HL-60 (cell line): Measurements from ENCODE around the gene SMARCA4.
A peak's percentile ranks its signal among the peaks of the same experiment; 100 is the strongest.
"Not testable (repeated sequence)": the region's sequence is repeated elsewhere in the genome, so short reads cannot be mapped to it uniquely, and the experiment has no call there.

Experiments
- DNase-seq, 2 experiments: peaks; one replicate each; pipeline ENCODE4 v3.0.0-alpha.2; 2010 to 2020; ENCODE audit warnings: low read depth in 1 of 2, low spot score in 1 of 2
- H3K27ac ChIP-seq: fragments of 250-450 bp; sonication (Bioruptor Pico); replicated peaks from 2 replicates; pipeline ENCODE4 v1.5.1; 2020; ENCODE audit warnings: mild to moderate bottlenecking, moderate library complexity
- H3K27me3 ChIP-seq: fragments of 250-450 bp; sonication (Bioruptor Pico); 2 replicates; pipeline ENCODE4 v1.5.1; 2021; ENCODE audit warnings: mild to moderate bottlenecking, moderate library complexity; ENCODE audit not compliant: insufficient read depth, poor library complexity, severe bottlenecking
- H3K4me3 ChIP-seq: replicated peaks from 2 replicates; pipeline ENCODE4 v1.5.1; 2011; ENCODE audit warnings: mild to moderate bottlenecking, control low read depth, low read length; ENCODE audit not compliant: insufficient read depth
- GABPA ChIP-seq: IDR thresholded peaks from 2 replicates; pipeline ENCODE4 v1.6.1; 2012; ENCODE audit warnings: low read depth
- POLR2AphosphoS5 ChIP-seq: IDR thresholded peaks from 2 replicates; pipeline ENCODE4 v1.6.1; 2012; ENCODE audit warnings: low read depth
- SPI1 ChIP-seq: IDR thresholded peaks from 2 replicates; pipeline ENCODE4 v1.6.1; 2012; ENCODE audit warnings: low read depth, mild to moderate bottlenecking, borderline replicate concordance
- TF ChIP-seq, protein P1 (sequence below): IDR thresholded peaks from one replicate; pipeline ENCODE4 v1.5.1; 2011; ENCODE audit warnings: low read length, control low read depth, inconsistent platforms; ENCODE audit not compliant: insufficient read depth
- TF ChIP-seq, protein P2 (sequence below): IDR thresholded peaks from 2 replicates; pipeline ENCODE4 v1.6.1; 2012; ENCODE audit warnings: low read depth; ENCODE audit not compliant: insufficient replicate concordance

SMARCA4 gene

DNA sequence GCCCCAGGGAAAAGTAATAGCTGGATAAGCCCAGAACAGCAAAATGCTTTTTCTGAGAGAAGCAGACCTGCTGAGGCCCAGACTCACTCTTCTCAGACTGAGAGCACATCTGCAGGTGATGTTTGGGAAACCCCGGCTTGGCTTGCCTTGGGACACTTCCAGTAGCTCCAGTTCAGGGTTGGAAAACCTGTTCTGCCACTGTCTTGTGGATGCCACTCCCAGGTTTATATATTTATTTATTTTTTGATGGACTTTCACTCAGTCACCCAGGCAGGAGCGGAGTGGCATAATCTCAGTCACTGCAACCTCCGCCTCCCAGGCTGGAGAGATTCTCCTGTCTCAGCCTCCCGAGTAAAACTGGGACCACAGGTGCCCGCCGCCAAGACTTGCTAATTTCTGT, 8.0 kb upstream of the SMARCA4 start:
- TF ChIP-seq, protein P1, sequence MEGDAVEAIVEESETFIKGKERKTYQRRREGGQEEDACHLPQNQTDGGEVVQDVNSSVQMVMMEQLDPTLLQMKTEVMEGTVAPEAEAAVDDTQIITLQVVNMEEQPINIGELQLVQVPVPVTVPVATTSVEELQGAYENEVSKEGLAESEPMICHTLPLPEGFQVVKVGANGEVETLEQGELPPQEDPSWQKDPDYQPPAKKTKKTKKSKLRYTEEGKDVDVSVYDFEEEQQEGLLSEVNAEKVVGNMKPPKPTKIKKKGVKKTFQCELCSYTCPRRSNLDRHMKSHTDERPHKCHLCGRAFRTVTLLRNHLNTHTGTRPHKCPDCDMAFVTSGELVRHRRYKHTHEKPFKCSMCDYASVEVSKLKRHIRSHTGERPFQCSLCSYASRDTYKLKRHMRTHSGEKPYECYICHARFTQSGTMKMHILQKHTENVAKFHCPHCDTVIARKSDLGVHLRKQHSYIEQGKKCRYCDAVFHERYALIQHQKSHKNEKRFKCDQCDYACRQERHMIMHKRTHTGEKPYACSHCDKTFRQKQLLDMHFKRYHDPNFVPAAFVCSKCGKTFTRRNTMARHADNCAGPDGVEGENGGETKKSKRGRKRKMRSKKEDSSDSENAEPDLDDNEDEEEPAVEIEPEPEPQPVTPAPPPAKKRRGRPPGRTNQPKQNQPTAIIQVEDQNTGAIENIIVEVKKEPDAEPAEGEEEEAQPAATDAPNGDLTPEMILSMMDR, result no peak
- TF ChIP-seq POLR2AphosphoS5 (no peak), GABPA (no peak), SPI1 (no peak)
- TF ChIP-seq, protein P2, sequence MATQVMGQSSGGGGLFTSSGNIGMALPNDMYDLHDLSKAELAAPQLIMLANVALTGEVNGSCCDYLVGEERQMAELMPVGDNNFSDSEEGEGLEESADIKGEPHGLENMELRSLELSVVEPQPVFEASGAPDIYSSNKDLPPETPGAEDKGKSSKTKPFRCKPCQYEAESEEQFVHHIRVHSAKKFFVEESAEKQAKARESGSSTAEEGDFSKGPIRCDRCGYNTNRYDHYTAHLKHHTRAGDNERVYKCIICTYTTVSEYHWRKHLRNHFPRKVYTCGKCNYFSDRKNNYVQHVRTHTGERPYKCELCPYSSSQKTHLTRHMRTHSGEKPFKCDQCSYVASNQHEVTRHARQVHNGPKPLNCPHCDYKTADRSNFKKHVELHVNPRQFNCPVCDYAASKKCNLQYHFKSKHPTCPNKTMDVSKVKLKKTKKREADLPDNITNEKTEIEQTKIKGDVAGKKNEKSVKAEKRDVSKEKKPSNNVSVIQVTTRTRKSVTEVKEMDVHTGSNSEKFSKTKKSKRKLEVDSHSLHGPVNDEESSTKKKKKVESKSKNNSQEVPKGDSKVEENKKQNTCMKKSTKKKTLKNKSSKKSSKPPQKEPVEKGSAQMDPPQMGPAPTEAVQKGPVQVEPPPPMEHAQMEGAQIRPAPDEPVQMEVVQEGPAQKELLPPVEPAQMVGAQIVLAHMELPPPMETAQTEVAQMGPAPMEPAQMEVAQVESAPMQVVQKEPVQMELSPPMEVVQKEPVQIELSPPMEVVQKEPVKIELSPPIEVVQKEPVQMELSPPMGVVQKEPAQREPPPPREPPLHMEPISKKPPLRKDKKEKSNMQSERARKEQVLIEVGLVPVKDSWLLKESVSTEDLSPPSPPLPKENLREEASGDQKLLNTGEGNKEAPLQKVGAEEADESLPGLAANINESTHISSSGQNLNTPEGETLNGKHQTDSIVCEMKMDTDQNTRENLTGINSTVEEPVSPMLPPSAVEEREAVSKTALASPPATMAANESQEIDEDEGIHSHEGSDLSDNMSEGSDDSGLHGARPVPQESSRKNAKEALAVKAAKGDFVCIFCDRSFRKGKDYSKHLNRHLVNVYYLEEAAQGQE, result no peak
- no peaks in the 10 kb centered on the region for H3K27me3 ChIP-seq
- no peak overlapping the region for H3K27ac ChIP-seq
- no peak overlapping the region for H3K4me3 ChIP-seq
- no peak for DNase-seq

DNA sequence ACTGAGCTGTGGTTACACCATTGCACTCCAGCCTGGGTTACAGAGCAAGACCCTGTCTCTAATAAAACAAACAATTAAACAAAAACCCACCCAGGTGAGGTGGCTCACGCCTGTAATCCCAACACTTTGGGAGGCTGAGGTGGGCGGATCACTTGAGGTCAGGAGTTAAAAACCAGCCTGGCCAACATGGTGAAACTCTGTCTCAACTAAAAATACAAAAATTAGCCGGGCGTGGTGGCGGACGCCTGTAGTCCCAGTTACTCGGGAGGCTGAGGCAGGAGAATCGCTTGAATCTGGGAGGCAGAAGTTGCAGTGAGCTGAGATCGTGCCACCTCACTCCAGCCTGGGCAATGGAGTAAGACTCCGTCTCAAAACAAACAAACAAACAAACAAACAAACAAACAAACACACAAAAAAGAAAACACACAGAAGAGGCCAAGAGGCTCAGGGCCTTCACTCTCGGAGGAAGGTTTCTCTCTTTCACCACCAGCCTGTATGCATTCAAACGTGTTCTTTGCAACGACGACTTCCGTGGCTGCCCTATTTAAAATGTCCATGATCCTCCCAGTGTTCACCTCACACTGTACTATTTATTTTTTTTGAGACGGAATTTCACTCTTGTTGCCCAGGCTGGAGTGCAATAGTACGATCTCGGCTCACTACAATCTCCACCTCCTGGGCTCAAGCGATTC, 1.4 kb upstream of the SMARCA4 start:
- H3K27ac ChIP-seq, result peak overlapping the region; percentile 99
- peak overlapping the region; percentile 65 for H3K4me3 ChIP-seq
- H3K27me3 ChIP-seq, DNase-seq: not testable (repeated sequence)

DNA sequence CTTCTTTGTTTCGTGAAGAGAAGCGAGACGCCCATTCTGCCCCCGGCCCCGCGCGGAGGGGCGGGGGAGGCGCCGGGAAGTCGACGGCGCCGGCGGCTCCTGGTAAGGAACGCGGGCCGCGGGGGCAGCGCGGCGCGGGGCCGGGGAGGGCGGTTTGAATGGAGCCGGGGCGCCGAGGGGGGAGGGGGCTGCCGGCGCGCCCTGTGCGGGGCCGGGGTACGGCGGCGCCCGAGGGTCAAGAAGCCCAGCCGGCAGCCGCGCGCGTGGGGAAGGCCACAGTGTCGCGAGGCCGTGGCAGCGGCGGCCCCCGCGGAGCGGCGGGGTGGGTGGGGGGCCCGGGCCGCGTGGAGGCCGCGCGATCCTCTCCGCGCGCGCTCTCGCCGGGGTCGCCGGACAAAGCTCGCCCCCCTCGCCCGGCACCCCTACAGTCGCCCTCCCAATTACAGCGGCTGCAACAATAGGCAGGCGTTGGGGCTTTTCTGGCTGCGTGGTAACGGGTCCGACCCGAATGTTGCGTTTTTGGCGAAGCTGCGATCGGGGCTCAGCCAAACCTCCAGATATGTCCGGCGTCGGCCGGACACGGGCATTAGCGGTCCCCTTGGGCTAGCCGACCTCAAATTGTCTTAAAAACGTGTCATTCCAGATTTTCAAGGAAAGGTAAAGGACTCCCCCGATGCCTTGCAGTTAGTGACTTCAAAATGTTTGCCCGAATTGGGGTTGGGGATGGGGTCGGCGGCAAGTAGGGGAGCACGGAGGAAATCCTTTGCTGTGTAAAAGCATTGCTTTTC, 437 bp downstream of the SMARCA4 start:
- TF ChIP-seq SPI1 (no peak), GABPA (no peak)
- TF ChIP-seq, protein P2, result peak; percentile 24
- TF ChIP-seq, protein P1, result no peak
- Histone ChIP-seq H3K27me3 (no peaks in the 10 kb centered on the region), H3K27ac (peak overlapping the region; percentile 87), H3K4me3 (peak overlapping the region; percentile 74)
- peak; percentile 30 to 61 for DNase-seq

DNA sequence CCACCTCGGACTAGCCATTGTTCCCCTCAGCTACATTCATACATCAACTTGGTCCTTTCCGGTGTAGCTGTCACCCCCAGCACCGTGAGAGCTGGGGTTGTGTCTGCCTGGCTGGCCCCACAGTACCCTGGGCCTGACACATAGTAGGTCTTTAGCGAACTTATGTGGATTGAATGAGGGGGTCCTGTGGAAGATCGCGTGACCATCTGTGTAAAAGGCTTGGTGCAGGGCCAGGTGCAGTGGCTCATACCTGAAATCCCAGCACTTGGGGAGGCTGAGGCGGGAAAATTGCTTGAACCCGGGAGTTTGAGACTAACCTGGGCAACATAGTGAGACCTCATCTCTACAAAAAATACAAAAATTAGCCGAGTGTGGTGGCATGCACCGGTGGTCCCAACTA, 2.0 kb downstream of the SMARCA4 start:
- H3K27me3 ChIP-seq, result no peaks in the 10 kb centered on the region
- TF ChIP-seq, protein P1, result no peak
- TF ChIP-seq SPI1, result no peak
- no peak for TF ChIP-seq POLR2AphosphoS5
- TF ChIP-seq, protein P2, result no peak
- TF ChIP-seq GABPA, result no peak
- no peak for DNase-seq
- no peak overlapping the region for H3K4me3 ChIP-seq
- H3K27ac ChIP-seq, result no peak overlapping the region
